C4-2B (cell line): ENCODE data around the gene RNF8.
"Not testable (repeated sequence)": the region's sequence is repeated elsewhere in the genome, so short reads cannot be mapped to it uniquely, and the experiment has no call there.

Experiments
- H3K27ac ChIP-seq: fragments of 450-650 bp; 2 replicates; pipeline ENCODE4 v1.5.1; 2017
- ZFX ChIP-seq: fragments of 450-650 bp; IDR thresholded peaks from 2 replicates; pipeline ENCODE4 v1.6.1; 2017
- TF ChIP-seq, protein P1 (sequence below): fragments of 450-650 bp; conservative IDR thresholded peaks from 2 replicates; pipeline ENCODE4 v1.5.1; 2017; ENCODE audit warnings: mild to moderate bottlenecking

The RNF8 gene

DNA sequence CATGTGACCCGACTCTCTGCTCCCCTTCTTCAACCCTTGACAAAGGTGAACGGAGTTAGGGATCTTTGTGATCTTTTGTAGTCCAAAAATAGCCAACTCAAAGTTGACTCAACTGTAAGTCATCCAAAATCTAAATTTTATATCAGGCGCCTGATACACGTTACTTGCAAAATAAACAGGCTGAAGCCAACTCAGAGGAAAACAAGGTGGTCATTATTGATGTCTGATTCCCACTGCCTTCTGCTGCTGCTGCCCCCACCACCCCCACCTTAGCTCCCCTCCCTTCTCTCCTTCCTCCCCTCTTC is 13.2 kb upstream of the RNF8 start:
- TF ChIP-seq, protein P1, sequence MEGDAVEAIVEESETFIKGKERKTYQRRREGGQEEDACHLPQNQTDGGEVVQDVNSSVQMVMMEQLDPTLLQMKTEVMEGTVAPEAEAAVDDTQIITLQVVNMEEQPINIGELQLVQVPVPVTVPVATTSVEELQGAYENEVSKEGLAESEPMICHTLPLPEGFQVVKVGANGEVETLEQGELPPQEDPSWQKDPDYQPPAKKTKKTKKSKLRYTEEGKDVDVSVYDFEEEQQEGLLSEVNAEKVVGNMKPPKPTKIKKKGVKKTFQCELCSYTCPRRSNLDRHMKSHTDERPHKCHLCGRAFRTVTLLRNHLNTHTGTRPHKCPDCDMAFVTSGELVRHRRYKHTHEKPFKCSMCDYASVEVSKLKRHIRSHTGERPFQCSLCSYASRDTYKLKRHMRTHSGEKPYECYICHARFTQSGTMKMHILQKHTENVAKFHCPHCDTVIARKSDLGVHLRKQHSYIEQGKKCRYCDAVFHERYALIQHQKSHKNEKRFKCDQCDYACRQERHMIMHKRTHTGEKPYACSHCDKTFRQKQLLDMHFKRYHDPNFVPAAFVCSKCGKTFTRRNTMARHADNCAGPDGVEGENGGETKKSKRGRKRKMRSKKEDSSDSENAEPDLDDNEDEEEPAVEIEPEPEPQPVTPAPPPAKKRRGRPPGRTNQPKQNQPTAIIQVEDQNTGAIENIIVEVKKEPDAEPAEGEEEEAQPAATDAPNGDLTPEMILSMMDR, result no peak
- TF ChIP-seq ZFX, result no peak
- no peak overlapping the region for H3K27ac ChIP-seq

GRCh38 chr6:37343248-37343647 is 10.5 kb upstream of the RNF8 start:
- TF ChIP-seq, protein P1, result no peak
- TF ChIP-seq ZFX, result no peak
- H3K27ac ChIP-seq, result no peak overlapping the region

DNA sequence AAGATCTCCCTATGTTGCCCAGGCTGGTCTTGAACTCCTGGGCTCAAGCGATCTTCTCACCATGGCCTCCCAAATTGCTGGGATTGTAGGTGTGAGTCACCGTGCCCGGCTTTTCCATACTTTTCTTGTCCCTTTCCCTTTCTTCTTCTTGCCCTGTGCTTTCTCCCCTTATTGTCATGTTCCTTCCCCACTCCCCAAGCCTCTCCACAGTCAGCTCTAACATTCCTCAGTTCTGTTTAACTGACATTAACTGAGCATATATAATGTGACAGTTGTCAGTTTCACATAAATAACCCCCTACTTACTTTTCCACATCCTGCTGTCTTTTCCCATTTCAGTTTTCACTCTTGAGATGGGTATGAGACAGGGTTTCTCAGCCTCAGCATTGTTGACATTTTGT is 9.5 kb upstream of the RNF8 start:
- no peak overlapping the region for H3K27ac ChIP-seq
- TF ChIP-seq, protein P1, result no peak
- no peak for TF ChIP-seq ZFX

DNA sequence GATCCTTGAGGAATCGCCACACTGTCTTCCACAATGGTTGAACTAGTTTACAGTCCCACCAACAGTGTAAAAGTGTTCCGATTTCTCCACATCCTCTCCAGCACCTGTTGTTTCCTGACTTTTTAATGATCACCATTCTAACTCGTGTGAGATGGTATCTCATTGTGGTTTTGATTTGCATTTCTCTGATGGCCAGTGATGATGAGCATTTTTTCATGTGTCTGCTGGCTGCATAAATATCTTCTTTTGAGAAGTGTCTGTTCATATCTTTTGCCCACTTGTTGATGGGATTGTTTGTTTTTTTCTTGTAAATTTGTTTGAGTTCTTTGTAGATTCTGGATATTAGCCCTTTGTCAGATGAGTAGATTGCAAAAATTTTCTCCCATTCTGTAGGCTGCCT is 8.0 kb upstream of the RNF8 start:
- not testable (repeated sequence) for H3K27ac ChIP-seq

DNA sequence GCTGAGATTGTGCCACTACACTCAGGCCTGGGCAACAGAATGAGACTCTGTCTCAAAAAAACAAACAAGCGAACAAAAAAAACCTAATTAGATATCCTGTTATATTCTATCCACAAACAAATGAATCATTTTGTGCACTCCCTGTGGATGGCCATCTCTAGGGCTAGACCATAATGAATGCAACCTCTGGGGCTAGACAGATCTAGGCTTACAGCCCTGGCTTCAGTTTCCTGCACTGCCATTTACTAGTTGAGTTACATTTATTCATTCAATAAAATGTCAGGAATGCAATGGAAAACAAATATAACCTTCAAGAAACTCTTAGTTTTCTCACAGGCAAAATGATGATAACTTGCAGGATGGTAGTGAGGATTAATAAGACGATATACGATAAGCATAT is 6.6 kb upstream of the RNF8 start:
- TF ChIP-seq ZFX, result no peak
- TF ChIP-seq, protein P1, result no peak
- H3K27ac ChIP-seq, result no peak overlapping the region

DNA sequence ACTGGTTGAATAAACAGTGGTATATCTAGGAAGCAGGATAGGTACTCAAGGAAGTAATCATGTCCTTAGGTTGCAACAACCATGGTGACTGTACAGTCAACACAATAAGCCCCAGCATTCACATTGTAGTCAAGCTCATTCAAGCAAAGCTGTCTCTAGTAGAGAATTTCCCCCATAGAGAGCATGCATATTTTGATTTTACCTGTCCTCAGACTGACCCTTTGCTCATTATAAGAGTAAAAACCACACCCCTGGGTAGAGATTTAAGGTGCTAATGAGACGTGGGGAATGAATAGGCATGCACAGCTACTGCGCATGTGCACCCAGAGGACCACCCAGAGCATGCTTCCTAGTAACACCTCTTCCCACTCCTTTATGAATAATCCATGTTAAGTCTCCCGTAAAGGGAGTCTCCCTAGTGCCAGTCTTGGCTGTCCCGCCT is 6.1 kb upstream of the RNF8 start:
- H3K27ac ChIP-seq, result no peak overlapping the region
- TF ChIP-seq, protein P1, result no peak
- TF ChIP-seq ZFX, result no peak

DNA sequence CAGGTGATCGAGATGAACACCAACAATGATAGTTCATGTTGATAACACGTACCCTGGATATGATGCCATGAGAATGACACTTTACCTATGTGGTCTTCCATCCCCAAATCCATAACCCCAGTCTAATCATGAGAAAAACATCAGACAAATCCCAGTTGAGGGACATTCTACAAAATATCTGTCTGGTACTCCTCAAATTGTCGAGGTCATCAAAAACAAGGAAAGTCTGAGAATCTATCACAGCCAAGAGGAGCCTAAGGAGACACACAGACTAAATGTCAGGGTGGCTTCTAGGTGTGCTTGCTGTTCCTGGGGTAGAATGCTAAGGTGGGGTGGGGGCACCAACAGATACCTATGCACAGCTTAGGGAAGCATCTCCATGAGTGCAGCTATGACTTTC is 2.8 kb upstream of the RNF8 start:
- no peak for TF ChIP-seq ZFX
- TF ChIP-seq, protein P1, result no peak
- no peak overlapping the region for H3K27ac ChIP-seq

GRCh38 chr6:37352384-37352783 is 1.4 kb upstream of the RNF8 start:
- H3K27ac ChIP-seq, result no peak overlapping the region
- TF ChIP-seq, protein P1, result no peak
- no peak for TF ChIP-seq ZFX
